Hepatocyte (in vitro differentiated cells): ENCODE results near the gene KIF3B.
A peak's percentile ranks its signal among the peaks of the same experiment; 100 is the strongest.

Source experiments
- EZH2phosphoT487 ChIP-seq: fragments of 200-600 bp; sonication (generic); IDR thresholded peaks from one replicate; pipeline ENCODE4 v1.6.1; 2018; ENCODE audit warnings: antibody characterized with exemption, mild to moderate bottlenecking, low read depth, moderate library complexity; ENCODE audit not compliant: unreplicated experiment, severe bottlenecking
- TF ChIP-seq, protein P1 (sequence below): fragments of 200-600 bp; sonication (generic); IDR thresholded peaks from 2 replicates; pipeline ENCODE4 v1.5.1; 2016; ENCODE audit warnings: antibody characterized with exemption, mild to moderate bottlenecking; ENCODE audit not compliant: poor library complexity

DNA sequence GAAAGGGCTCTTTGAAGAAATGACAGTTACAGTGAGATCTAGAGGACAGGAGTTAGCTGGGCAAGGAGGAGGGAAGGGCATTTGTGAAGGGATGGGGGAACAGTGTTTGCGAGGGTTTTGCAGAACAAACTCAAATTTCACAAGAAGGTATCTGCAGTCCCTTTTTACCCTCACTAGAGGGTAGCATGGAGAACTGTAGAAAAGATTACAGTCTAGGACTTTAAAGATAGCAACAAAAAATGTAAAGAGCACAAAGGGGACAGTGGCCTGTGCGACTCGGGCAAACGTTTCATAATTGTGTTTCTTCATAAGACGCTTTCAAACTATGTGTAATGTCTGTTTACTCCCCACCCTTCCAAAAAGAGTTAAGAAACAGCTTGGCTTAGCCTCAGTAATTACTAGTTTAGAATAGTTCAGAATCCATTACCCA lies 59.5 kb downstream of the KIF3B start:
- TF ChIP-seq, protein P1, sequence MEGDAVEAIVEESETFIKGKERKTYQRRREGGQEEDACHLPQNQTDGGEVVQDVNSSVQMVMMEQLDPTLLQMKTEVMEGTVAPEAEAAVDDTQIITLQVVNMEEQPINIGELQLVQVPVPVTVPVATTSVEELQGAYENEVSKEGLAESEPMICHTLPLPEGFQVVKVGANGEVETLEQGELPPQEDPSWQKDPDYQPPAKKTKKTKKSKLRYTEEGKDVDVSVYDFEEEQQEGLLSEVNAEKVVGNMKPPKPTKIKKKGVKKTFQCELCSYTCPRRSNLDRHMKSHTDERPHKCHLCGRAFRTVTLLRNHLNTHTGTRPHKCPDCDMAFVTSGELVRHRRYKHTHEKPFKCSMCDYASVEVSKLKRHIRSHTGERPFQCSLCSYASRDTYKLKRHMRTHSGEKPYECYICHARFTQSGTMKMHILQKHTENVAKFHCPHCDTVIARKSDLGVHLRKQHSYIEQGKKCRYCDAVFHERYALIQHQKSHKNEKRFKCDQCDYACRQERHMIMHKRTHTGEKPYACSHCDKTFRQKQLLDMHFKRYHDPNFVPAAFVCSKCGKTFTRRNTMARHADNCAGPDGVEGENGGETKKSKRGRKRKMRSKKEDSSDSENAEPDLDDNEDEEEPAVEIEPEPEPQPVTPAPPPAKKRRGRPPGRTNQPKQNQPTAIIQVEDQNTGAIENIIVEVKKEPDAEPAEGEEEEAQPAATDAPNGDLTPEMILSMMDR: peak; percentile 68
- no peak for TF ChIP-seq EZH2phosphoT487
